ENCODE measurements around the gene SOCS6. TPM values are rescaled to one million over a fixed set of nuclear protein-coding genes. Genes with fewer than 3 reads are reported as not detected.
A peak's percentile ranks its signal among the peaks of the same experiment; 100 is the strongest.
"Not testable (repeated sequence)": the region's sequence is repeated elsewhere in the genome, so short reads cannot be mapped to it uniquely, and the experiment has no call there.

Gene SOCS6, protein sequence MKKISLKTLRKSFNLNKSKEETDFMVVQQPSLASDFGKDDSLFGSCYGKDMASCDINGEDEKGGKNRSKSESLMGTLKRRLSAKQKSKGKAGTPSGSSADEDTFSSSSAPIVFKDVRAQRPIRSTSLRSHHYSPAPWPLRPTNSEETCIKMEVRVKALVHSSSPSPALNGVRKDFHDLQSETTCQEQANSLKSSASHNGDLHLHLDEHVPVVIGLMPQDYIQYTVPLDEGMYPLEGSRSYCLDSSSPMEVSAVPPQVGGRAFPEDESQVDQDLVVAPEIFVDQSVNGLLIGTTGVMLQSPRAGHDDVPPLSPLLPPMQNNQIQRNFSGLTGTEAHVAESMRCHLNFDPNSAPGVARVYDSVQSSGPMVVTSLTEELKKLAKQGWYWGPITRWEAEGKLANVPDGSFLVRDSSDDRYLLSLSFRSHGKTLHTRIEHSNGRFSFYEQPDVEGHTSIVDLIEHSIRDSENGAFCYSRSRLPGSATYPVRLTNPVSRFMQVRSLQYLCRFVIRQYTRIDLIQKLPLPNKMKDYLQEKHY
- total RNA-seq = 10 to 100 TPM; 34.2 to 54.8 TPM

GRCh38 chr18:70288851-70289328, at the start of gene SOCS6:
TSS of gene SOCS6 (plus strand) at chr18:70289045. CDS start at chr18:70324669, 35,624 bp downstream.
- Histone ChIP-seq H3K4me3 (peak within 1 kb of the TSS; percentile 58), H3K9ac (ENCODE audit: low read depth in 2 of 2, low read length in 2 of 2) (peak within 1 kb of the TSS; percentile 82 to 94), H3K27ac (peak within 1 kb of the TSS; percentile 89), H3K36me3 (no peaks in the 10 kb centered on the region), H3K9me3 (no peaks in the 10 kb centered on the region), H3K4me1 (peaks cover 19% of the 10 kb centered on the region), H3K27me3 (no peaks in the 10 kb centered on the region)
- TF ChIP-seq CTCF (IDR thresholded peaks at IDR 0.05) = no peak
- intact Hi-C loops (cut with DNase I) = no loop called here
- peak; percentile 56 for DNase-seq

DNA sequence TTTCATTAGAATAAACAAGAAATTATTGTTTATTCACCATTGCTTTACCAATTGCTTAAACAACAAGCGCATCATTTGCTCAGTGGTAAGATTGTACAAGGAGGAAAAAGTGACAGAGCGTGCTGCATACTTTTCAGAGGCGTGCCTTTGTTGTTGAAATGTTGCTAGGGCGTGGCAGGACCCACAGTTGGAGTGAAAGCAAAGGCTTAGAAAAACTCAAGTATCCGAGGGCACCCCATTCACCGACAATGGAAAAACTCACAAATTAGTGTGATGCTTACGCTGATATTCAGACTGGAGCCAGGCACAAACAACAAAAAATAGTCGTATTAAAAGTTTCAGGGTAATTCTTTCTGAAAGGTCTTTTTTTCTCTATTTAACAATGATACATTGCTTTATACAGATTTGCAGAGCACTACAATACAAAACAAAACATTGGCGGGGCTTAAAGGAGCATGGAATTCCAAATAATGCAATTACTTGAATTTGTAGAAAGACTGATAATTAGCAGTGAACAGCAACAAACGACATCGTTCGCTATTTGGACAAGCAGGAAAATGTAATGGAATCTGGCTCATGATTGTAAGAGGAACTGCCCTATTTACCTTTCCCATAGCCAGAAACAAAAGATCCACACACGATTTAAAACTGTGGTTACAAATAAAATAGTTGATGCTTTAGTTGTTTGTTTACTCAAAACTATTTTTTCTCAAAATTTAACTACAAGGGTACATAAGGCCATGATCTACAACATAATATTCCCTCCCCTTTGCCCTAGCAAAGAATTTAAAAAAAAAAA, 45.5 kb upstream of the SOCS6 start:
- H3K27ac ChIP-seq = no peak overlapping the region
- H3K4me1 ChIP-seq = no peaks in the 10 kb centered on the region
- no peak overlapping the region for H3K9ac ChIP-seq (ENCODE audit: low read depth in 2 of 2, low read length in 2 of 2)
- H3K27me3 ChIP-seq = no peaks in the 10 kb centered on the region
- intact Hi-C loops (cut with DNase I) = no loop called here
- no peaks in the 10 kb centered on the region for H3K9me3 ChIP-seq
- TF ChIP-seq CTCF (IDR thresholded peaks at IDR 0.05) = no peak
- peak; percentile 66 for DNase-seq
- H3K4me3 ChIP-seq = no peak overlapping the region
- no peaks in the 10 kb centered on the region for H3K36me3 ChIP-seq

DNA sequence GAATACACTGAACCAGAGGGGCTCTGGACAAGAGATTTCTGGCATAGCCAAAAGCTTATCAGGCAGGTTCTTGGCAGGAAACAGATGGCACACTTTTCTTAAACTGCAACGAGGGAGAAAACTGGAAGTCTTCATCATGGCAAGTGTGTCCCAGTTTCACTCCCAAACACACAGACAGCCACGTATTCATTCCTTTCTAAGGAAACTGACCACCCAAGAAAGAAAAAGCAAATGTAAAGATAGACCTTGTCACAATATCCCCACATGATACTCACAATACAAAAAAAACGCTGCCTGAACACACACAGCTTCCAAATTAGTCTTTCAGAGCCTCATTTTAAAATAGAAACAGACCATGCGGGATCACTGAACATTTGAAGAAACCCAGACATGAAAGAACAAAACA, 42.8 kb upstream of the SOCS6 start:
- intact Hi-C loops (cut with DNase I) = no loop called here
- Histone ChIP-seq H3K9ac (ENCODE audit: low read depth in 2 of 2, low read length in 2 of 2) (no peak overlapping the region), H3K9me3 (no peaks in the 10 kb centered on the region), H3K4me3 (no peak overlapping the region), H3K4me1 (no peaks in the 10 kb centered on the region), H3K36me3 (no peaks in the 10 kb centered on the region), H3K27me3 (no peaks in the 10 kb centered on the region), H3K27ac (no peak overlapping the region)
- TF ChIP-seq CTCF (IDR thresholded peaks at IDR 0.05) = no peak
- DNase-seq = no peak

GRCh38 chr18:70249118-70249517, 39.7 kb upstream of the SOCS6 start:
- intact Hi-C loops (cut with DNase I) = no loop called here
- no peak for TF ChIP-seq CTCF (IDR thresholded peaks at IDR 0.05)
- DNase-seq = no peak
- no peaks in the 10 kb centered on the region for H3K36me3 ChIP-seq
- H3K27ac ChIP-seq = no peak overlapping the region
- H3K27me3 ChIP-seq = no peaks in the 10 kb centered on the region
- H3K4me3 ChIP-seq = no peak overlapping the region
- no peaks in the 10 kb centered on the region for H3K9me3 ChIP-seq
- H3K4me1 ChIP-seq = no peaks in the 10 kb centered on the region
- H3K9ac ChIP-seq (ENCODE audit: low read depth in 2 of 2, low read length in 2 of 2) = no peak overlapping the region

DNA sequence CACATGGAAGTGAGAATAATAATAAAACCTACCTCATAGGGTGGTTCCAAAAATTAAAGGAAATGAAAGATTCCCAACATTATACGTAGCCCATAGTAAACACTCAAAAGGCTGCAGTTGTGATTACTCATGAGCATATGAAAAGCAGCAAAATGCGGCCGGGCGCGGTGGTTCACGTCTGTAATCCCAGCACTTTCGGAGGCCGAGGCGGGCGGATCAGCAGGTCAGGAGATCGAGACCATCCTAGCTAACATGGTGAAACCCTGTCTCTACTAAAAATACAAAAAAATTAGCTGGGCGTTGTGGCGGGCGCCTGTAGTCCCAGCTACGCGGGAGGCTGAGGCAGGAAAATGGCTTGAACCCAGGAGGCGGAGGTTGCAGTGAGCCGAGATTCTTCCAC, 39.0 kb upstream of the SOCS6 start:
- H3K36me3 ChIP-seq; H3K4me3 ChIP-seq; H3K9me3 ChIP-seq; H3K4me1 ChIP-seq; intact Hi-C loops (cut with DNase I); H3K9ac ChIP-seq (ENCODE audit: low read depth in 2 of 2, low read length in 2 of 2); DNase-seq; H3K27ac ChIP-seq; H3K27me3 ChIP-seq: not testable (repeated sequence)

Data from colonic mucosa (tissue), 4 donors.